NB4 (cell line): Measurements from ENCODE around the gene TXNDC8.

Experiments
- CTCF ChIP-seq: IDR thresholded peaks from one replicate; pipeline ENCODE4 v1.5.1; 2012; ENCODE audit warnings: low read depth, low read length
- POLR2A ChIP-seq: IDR thresholded peaks from 2 replicates; pipeline ENCODE4 v1.6.1; 2011; ENCODE audit warnings: mild to moderate bottlenecking; ENCODE audit not compliant: insufficient read length; ENCODE audit errors: extremely low read depth

- TF ChIP-seq CTCF (no peak), POLR2A (no peak)
These were observed 45.1 kb upstream of the TXNDC8 start for GRCh38 chr9:110382731-110383130.
